Right hindlimb (tissue), 1 donor: ENCODE results near the gene SLC30A7.
"Not testable (repeated sequence)": the region's sequence is repeated elsewhere in the genome, so short reads cannot be mapped to it uniquely, and the experiment has no call there.

Experiments used
- DNase-seq: peaks from one replicate; pipeline ENCODE4 v3.0.0-alpha.2; 2018

SLC30A7 gene

GRCh38 chr1:100891380-100891779 is 4.5 kb upstream of the SLC30A7 start:
- DNase-seq, result no peak

GRCh38 chr1:100892554-100892953 is 3.3 kb upstream of the SLC30A7 start:
- no peak for DNase-seq

GRCh38 chr1:100893718-100894117 is 2.2 kb upstream of the SLC30A7 start:
- no peak for DNase-seq

- DNase-seq, result peak; percentile 92
Measured at GRCh38 chr1:100894603-100895539, 1.0 kb upstream of the SLC30A7 start, which contains the start of gene EXTL2. Gene EXTL2 (minus strand): TSS chr1:100894842. CDS start chr1:100888757, 6,085 bp downstream.

- no peak for DNase-seq
Measured at GRCh38 chr1:100896481-100896982, 642 bp downstream of the SLC30A7 start.

GRCh38 chr1:100902365-100902764 is 6.5 kb downstream of the SLC30A7 start:
- no peak for DNase-seq

- no peak for DNase-seq
Measured at GRCh38 chr1:100903777-100904176, 7.9 kb downstream of the SLC30A7 start.

GRCh38 chr1:100904528-100904927 is 8.6 kb downstream of the SLC30A7 start:
- no peak for DNase-seq

GRCh38 chr1:100905181-100905580 is 9.3 kb downstream of the SLC30A7 start:
- DNase-seq, result no peak

- DNase-seq, result no peak
Measured at GRCh38 chr1:100907887-100908286, 12.0 kb downstream of the SLC30A7 start.

GRCh38 chr1:100909018-100909417 is 13.1 kb downstream of the SLC30A7 start:
- DNase-seq, result no peak

- DNase-seq, result no peak
Measured at GRCh38 chr1:100912019-100912418, 16.1 kb downstream of the SLC30A7 start.

GRCh38 chr1:100921110-100921706 is 25.3 kb downstream of the SLC30A7 start:
- DNase-seq, result no peak

GRCh38 chr1:100924212-100924611 is 28.3 kb downstream of the SLC30A7 start:
- no peak for DNase-seq

GRCh38 chr1:100924991-100925390 is 29.1 kb downstream of the SLC30A7 start:
- DNase-seq, result no peak

GRCh38 chr1:100926240-100926639 is 30.4 kb downstream of the SLC30A7 start:
- no peak for DNase-seq

GRCh38 chr1:100927276-100927675 is 31.4 kb downstream of the SLC30A7 start:
- DNase-seq, result no peak

- DNase-seq, result no peak
Measured at GRCh38 chr1:100928128-100928527, 32.2 kb downstream of the SLC30A7 start.

- no peak for DNase-seq
Measured at GRCh38 chr1:100930494-100930893, 34.6 kb downstream of the SLC30A7 start.

GRCh38 chr1:100931716-100932115 is 35.8 kb downstream of the SLC30A7 start:
- no peak for DNase-seq

- DNase-seq, result not testable (repeated sequence)
Measured at GRCh38 chr1:100933555-100933954, 37.7 kb downstream of the SLC30A7 start.

- DNase-seq, result no peak
Measured at GRCh38 chr1:100936194-100936967, 40.5 kb downstream of the SLC30A7 start.

GRCh38 chr1:100941098-100941527 is 45.2 kb downstream of the SLC30A7 start:
- no peak for DNase-seq
